Measurements from ENCODE around the gene LTF. TPM values are rescaled to one million over a fixed set of nuclear protein-coding genes. Genes with fewer than 3 reads are reported as not detected.
A peak's percentile ranks its signal among the peaks of the same experiment; 100 is the strongest.
"Not testable (repeated sequence)": the region's sequence is repeated elsewhere in the genome, so short reads cannot be mapped to it uniquely, and the experiment has no call there.

The LTF gene
- total and polyA plus RNA-seq, 4 experiments from 2014 or later, result not detected

DNA sequence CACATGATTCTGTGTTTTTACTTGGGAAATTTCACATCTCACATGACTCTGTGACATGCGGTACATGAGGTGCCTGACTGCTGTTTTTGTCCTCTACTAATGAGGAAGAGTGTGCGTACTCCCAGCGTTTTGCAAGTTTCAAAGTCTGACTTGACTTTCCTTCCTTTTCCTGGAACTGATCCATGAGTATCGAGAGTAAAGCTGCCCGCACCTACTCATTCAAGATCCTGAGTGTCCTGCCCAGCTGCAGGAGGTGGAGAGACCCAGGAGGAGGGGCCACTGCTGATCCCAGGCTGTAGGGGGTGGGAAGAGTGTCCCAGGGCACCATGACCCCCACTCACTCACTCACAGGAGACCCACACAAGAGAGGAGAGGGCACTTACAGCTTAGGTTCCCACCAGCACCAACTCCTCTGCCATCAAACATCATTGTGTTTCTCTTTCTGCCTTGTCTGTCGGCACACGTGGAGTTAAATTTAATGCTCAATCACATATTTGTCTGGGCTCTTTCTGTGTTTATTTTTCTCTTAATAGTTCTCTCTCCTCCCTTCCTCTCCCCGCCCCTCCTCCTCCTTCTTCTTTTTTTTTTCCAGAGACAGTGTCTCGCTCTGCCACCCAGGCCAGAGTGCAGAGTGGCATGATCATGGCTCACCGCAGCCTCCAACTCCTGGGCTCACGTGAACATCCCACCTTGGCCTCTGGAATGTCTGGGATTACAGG is 59.2 kb downstream of the LTF start:
- no peaks in the 10 kb centered on the region for H3K9me3 Mint-ChIP-seq
- H3K9me3 ChIP-seq (ENCODE audit: control insufficient read depth in 1 of 2, low read length in 2 of 2), result no peaks in the 10 kb centered on the region
- no peak overlapping the region for H3K4me3 ChIP-seq (ENCODE audit: low read length in 2 of 2)
- no peak overlapping the region for H3K27ac ChIP-seq (ENCODE audit: low read depth, low read length)
- peaks cover 18% of the 10 kb centered on the region for H3K4me1 ChIP-seq (ENCODE audit: insufficient read depth, low read length)
- H3K27me3 ChIP-seq (ENCODE audit: insufficient read depth, low read length), result no peaks in the 10 kb centered on the region
- peaks cover 3 to 18% (median 12%) of the 10 kb centered on the region in 4 donors for H3K4me1 Mint-ChIP-seq
- peaks cover 0 to 6% of the 10 kb centered on the region in 2 donors for H3K27me3 Mint-ChIP-seq
- H3K36me3 ChIP-seq (ENCODE audit: insufficient read depth, low read length), result no peaks in the 10 kb centered on the region
- POLR2A ChIA-PET (ENCODE audit: partially characterized antibody), result no interaction called here
- CTCF ChIA-PET (ENCODE audit: partially characterized antibody), result interaction anchor here (3.5 kb wide), 1 partner anchor 28 kb away, joined by 13 read pairs; no protein-coding TSS in a partner anchor
- intact Hi-C loops (cut with micrococcal nuclease), result no loop called here
- H3K27ac Mint-ChIP-seq, result peak overlapping the region in 3 of 7 donors; percentile 37 to 54 (median 48)
- no peak for DNase-seq
- no peak overlapping the region for H3K4me3 Mint-ChIP-seq
- H3K36me3 Mint-ChIP-seq, result no peaks in the 10 kb centered on the region

DNA sequence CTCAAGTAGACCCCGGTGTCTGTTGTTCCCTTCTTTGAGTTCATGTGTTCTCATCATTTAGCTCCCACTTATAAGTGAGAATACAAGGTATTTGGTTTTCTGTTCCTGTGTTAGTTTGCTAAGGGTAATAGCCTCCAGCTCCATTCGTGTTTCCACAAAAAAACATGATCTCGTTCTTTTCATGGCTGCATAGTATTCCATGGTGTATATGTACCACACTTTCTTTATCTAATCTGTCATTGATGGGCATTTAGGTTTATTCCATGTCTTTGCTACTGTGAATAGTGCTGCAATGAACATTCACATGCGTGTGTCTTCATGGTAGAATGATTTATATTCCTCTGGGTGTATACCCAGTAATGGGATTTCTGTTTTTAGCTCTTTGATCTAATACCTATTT is 61.8 kb downstream of the LTF start:
- peaks cover 13% of the 10 kb centered on the region for H3K4me1 ChIP-seq (ENCODE audit: insufficient read depth, low read length)
- DNase-seq; H3K4me3 ChIP-seq (ENCODE audit: low read length in 2 of 2); CTCF ChIA-PET (ENCODE audit: partially characterized antibody); H3K36me3 ChIP-seq (ENCODE audit: insufficient read depth, low read length); H3K36me3 Mint-ChIP-seq; H3K27ac ChIP-seq (ENCODE audit: low read depth, low read length); H3K9me3 ChIP-seq (ENCODE audit: control insufficient read depth in 1 of 2, low read length in 2 of 2); H3K4me3 Mint-ChIP-seq; intact Hi-C loops (cut with micrococcal nuclease); H3K27me3 Mint-ChIP-seq; H3K27me3 ChIP-seq (ENCODE audit: insufficient read depth, low read length); H3K27ac Mint-ChIP-seq; POLR2A ChIA-PET (ENCODE audit: partially characterized antibody); H3K9me3 Mint-ChIP-seq: not testable (repeated sequence)
- H3K4me1 Mint-ChIP-seq, result peaks cover 3 to 13% (median 9%) of the 10 kb centered on the region in 4 donors

DNA sequence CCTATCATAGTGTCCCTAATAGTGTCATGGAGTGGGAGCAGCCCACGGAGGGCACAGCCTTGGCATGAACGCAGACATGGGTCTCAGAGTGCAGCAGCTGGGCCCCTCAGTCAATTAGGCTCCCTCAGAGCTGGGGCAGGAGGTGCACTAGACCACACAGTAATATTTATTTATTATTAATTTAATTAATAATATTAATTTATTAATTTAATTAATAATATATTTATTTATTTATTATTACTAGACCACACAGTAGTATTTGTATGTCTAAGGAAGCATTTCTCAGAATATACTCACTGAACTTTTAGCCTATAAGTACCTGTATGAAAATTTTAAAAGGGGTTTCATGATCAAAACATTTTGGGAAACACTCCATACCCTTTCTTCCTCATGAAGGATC is 63.1 kb downstream of the LTF start:
- H3K9me3 ChIP-seq (ENCODE audit: control insufficient read depth in 1 of 2, low read length in 2 of 2), result no peaks in the 10 kb centered on the region
- H3K27ac Mint-ChIP-seq, result no peak overlapping the region
- peaks cover 0 to under 1% (median 0%) of the 10 kb centered on the region in 4 donors for H3K4me1 Mint-ChIP-seq
- ChIA-PET CTCF (ENCODE audit: partially characterized antibody) (no interaction called here), POLR2A (ENCODE audit: partially characterized antibody) (no interaction called here)
- no peak overlapping the region for H3K4me3 ChIP-seq (ENCODE audit: low read length in 2 of 2)
- H3K36me3 ChIP-seq (ENCODE audit: insufficient read depth, low read length), result no peaks in the 10 kb centered on the region
- peaks cover 0 to 6% of the 10 kb centered on the region in 2 donors for H3K27me3 Mint-ChIP-seq
- no peaks in the 10 kb centered on the region for H3K36me3 Mint-ChIP-seq
- H3K4me3 Mint-ChIP-seq, result no peak overlapping the region
- intact Hi-C loops (cut with micrococcal nuclease), result no loop called here
- H3K9me3 Mint-ChIP-seq, result no peaks in the 10 kb centered on the region
- no peaks in the 10 kb centered on the region for H3K27me3 ChIP-seq (ENCODE audit: insufficient read depth, low read length)
- no peaks in the 10 kb centered on the region for H3K4me1 ChIP-seq (ENCODE audit: insufficient read depth, low read length)
- H3K27ac ChIP-seq (ENCODE audit: low read depth, low read length), result no peak overlapping the region
- no peak for DNase-seq

DNA sequence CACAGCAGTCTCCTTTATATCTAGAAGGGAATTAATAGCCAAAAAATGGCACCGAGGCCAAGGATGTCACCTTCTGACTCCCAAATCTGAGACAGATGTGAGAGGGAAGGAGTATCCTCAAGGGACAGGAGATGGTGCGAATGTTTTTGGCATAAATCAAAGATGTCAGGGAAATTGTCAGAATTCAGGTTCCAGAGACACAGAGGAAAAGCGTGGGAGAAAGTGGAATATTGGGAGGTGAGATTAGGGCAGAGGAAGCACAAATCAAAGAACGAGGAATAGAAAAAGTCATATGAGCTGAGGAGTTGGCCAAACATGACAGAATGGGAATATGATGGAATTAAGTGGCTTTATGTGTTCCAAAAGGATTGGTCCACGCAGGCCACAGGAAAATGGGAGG is 63.9 kb downstream of the LTF start:
- Histone ChIP-seq H3K4me1 (ENCODE audit: insufficient read depth, low read length) (no peaks in the 10 kb centered on the region), H3K27ac (ENCODE audit: low read depth, low read length) (no peak overlapping the region), H3K4me3 (ENCODE audit: low read length in 2 of 2) (no peak overlapping the region), H3K27me3 (ENCODE audit: insufficient read depth, low read length) (no peaks in the 10 kb centered on the region), H3K9me3 (ENCODE audit: control insufficient read depth in 1 of 2, low read length in 2 of 2) (no peaks in the 10 kb centered on the region), H3K36me3 (ENCODE audit: insufficient read depth, low read length) (no peaks in the 10 kb centered on the region)
- POLR2A ChIA-PET (ENCODE audit: partially characterized antibody), result no interaction called here
- intact Hi-C loops (cut with micrococcal nuclease), result no loop called here
- Mint-ChIP-seq H3K27ac (no peak overlapping the region), H3K27me3 (peaks cover 0 to 6% of the 10 kb centered on the region in 2 donors), H3K36me3 (no peaks in the 10 kb centered on the region), H3K9me3 (no peaks in the 10 kb centered on the region), H3K4me3 (no peak overlapping the region), H3K4me1 (no peaks in the 10 kb centered on the region)
- DNase-seq, result no peak
- CTCF ChIA-PET (ENCODE audit: partially characterized antibody), result no interaction called here

DNA sequence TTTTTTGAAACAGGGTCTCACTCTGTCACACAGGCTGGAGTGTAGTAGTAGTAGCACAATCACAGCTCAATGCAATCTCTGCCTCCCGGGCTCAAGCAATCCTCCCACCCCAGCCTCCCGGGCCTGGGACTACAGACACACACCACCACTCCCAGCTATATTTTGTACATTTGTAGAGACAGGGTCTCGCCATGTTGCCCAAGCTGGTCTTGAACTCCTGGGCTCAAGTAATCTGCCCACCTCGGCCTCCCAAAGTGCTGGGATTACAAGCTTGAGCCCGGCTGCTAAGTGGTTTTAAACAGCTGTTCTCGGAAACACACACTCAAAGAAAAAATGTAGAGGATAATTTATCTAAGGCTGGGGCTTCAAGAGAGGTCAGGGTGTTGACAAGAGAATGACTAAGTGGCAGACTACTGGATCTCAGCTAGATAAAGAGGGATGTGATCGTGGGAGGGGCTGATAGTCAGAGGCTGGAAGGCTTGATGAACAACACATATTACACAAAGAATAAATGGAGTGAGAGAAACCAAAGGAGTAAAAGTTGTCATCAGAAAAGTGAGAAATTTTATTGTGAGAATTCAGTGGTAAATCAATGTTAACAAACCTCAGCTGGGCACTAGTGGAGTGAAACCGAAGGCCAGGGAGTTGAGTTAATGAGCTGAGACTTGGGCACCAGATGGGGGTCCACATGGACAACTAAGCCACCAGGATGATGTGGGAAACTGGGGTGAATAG is 64.5 kb downstream of the LTF start:
- ChIA-PET CTCF (ENCODE audit: partially characterized antibody) (no interaction called here), POLR2A (ENCODE audit: partially characterized antibody) (no interaction called here)
- Mint-ChIP-seq H3K4me3 (no peak overlapping the region), H3K9me3 (no peaks in the 10 kb centered on the region), H3K27ac (no peak overlapping the region), H3K36me3 (no peaks in the 10 kb centered on the region), H3K27me3 (peaks cover 0 to 6% of the 10 kb centered on the region in 2 donors), H3K4me1 (no peaks in the 10 kb centered on the region)
- H3K27ac ChIP-seq (ENCODE audit: low read depth, low read length), result no peak overlapping the region
- no peaks in the 10 kb centered on the region for H3K36me3 ChIP-seq (ENCODE audit: insufficient read depth, low read length)
- H3K4me3 ChIP-seq (ENCODE audit: low read length in 2 of 2), result no peak overlapping the region
- DNase-seq, result no peak
- intact Hi-C loops (cut with micrococcal nuclease), result no loop called here
- H3K4me1 ChIP-seq (ENCODE audit: insufficient read depth, low read length), result no peaks in the 10 kb centered on the region
- H3K27me3 ChIP-seq (ENCODE audit: insufficient read depth, low read length), result no peaks in the 10 kb centered on the region
- H3K9me3 ChIP-seq (ENCODE audit: control insufficient read depth in 1 of 2, low read length in 2 of 2), result no peaks in the 10 kb centered on the region

DNA sequence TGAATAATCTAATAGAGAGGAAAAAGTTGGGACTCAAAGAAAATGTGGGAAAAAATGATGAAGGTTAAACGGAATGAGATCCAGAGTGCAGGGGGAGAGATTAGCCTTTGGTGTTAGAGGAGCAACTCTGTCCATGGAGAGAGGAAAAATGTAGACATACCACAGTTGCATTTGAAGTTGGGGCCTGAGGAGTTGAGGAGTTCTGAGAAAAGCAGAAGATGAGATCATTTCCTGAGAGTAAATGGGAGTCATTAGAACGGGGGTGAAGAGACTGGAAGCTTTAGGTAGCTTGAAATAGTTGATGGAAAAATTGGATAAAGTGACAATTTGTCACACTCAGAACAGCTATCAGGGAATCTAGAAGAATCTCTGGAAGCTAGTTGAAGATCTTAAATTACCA is 65.1 kb downstream of the LTF start:
- Histone ChIP-seq H3K36me3 (ENCODE audit: insufficient read depth, low read length) (no peaks in the 10 kb centered on the region), H3K27me3 (ENCODE audit: insufficient read depth, low read length) (no peaks in the 10 kb centered on the region), H3K4me3 (ENCODE audit: low read length in 2 of 2) (no peak overlapping the region), H3K4me1 (ENCODE audit: insufficient read depth, low read length) (no peaks in the 10 kb centered on the region), H3K9me3 (ENCODE audit: control insufficient read depth in 1 of 2, low read length in 2 of 2) (no peaks in the 10 kb centered on the region), H3K27ac (ENCODE audit: low read depth, low read length) (no peak overlapping the region)
- peaks cover 0 to 2% (median 0%) of the 10 kb centered on the region in 4 donors for H3K4me1 Mint-ChIP-seq
- H3K27me3 Mint-ChIP-seq, result peaks cover 0 to 5% of the 10 kb centered on the region in 2 donors
- POLR2A ChIA-PET (ENCODE audit: partially characterized antibody), result no interaction called here
- CTCF ChIA-PET (ENCODE audit: partially characterized antibody), result no interaction called here
- no peaks in the 10 kb centered on the region for H3K9me3 Mint-ChIP-seq
- no peak overlapping the region for H3K27ac Mint-ChIP-seq
- intact Hi-C loops (cut with micrococcal nuclease), result no loop called here
- H3K36me3 Mint-ChIP-seq, result no peaks in the 10 kb centered on the region
- no peak overlapping the region for H3K4me3 Mint-ChIP-seq
- DNase-seq, result no peak

DNA sequence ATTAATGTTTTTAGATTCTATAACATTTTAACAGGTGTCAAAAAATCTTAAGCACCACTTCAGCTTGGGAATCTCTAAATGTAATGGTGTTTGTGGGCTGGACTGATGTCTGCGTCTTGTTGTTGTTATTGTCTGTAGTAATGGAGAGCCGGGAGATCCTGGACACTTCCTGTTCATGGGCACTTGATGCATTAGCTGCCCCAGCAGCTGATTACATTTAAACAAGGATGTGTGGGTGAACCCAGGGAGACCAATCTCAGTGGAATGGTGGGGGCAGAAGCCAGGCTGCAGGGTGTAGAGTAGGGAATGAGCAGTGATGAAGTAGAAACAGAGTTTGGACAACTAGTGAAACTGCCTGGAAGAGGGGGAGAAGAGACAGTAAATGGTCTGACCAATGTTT is 65.6 kb downstream of the LTF start:
- H3K4me1 Mint-ChIP-seq, result peaks cover 0 to 3% (median 0%) of the 10 kb centered on the region in 4 donors
- Histone ChIP-seq H3K4me3 (ENCODE audit: low read length in 2 of 2) (no peak overlapping the region), H3K27me3 (ENCODE audit: insufficient read depth, low read length) (no peaks in the 10 kb centered on the region), H3K9me3 (ENCODE audit: control insufficient read depth in 1 of 2, low read length in 2 of 2) (no peaks in the 10 kb centered on the region), H3K4me1 (ENCODE audit: insufficient read depth, low read length) (no peaks in the 10 kb centered on the region), H3K27ac (ENCODE audit: low read depth, low read length) (no peak overlapping the region), H3K36me3 (ENCODE audit: insufficient read depth, low read length) (no peaks in the 10 kb centered on the region)
- intact Hi-C loops (cut with micrococcal nuclease), result no loop called here
- H3K36me3 Mint-ChIP-seq, result no peaks in the 10 kb centered on the region
- peaks cover 0 to 4% of the 10 kb centered on the region in 2 donors for H3K27me3 Mint-ChIP-seq
- no peaks in the 10 kb centered on the region for H3K9me3 Mint-ChIP-seq
- DNase-seq, result no peak
- POLR2A ChIA-PET (ENCODE audit: partially characterized antibody), result no interaction called here
- H3K4me3 Mint-ChIP-seq, result no peak overlapping the region
- H3K27ac Mint-ChIP-seq, result no peak overlapping the region
- CTCF ChIA-PET (ENCODE audit: partially characterized antibody), result no interaction called here

Measured in CD4-positive, alpha-beta memory T cell (primary cell).